ENCODE data around the gene NUDT16L1. TPM values are rescaled to one million over a fixed set of nuclear protein-coding genes. Genes with fewer than 3 reads are reported as not detected.

The NUDT16L1 gene
- total and polyA plus RNA-seq, 9 of the 15 experiments (the other 6 are each of a cell fraction or from before 2014, with no cell fraction given) = 1.4 to 37.6 (median 13.7) TPM

- TF ChIP-seq ZNF280B (CRISPR knock-in tag; IDR thresholded peaks at IDR 0.05) (no peak), RHOXF2B (CRISPR knock-in tag; conservative IDR thresholded peaks at IDR 0.05) (no peak), NR1H2 (CRISPR knock-in tag; IDR thresholded peaks at IDR 0.05) (no peak), EZH2 (IDR thresholded peaks at IDR 0.05; ENCODE audit: borderline replicate concordance, low read depth, low read length) (no peak), THAP12 (CRISPR knock-in tag; IDR thresholded peaks at IDR 0.05) (no peak), SP1 (CRISPR knock-in tag; IDR thresholded peaks at IDR 0.05) (no peak), ZNF347 (CRISPR knock-in tag; IDR thresholded peaks at IDR 0.05; ENCODE audit: low read depth) (no peak), SIN3A (IDR thresholded peaks at IDR 0.05; ENCODE audit: borderline replicate concordance in 2 of 2, control insufficient read depth in 1 of 2, low read depth in 2 of 2, low read length in 2 of 2) (peak in 1 of 2 experiments; percentile 86; a peak in 1 of 4 replicates), EWSR1 (IDR thresholded peaks at IDR 0.05; ENCODE audit: borderline replicate concordance, low read depth, partially characterized antibody) (no peak), POU5F1 (IDR thresholded peaks at IDR 0.05; ENCODE audit: borderline replicate concordance, low read depth, low read length, partially characterized antibody) (no peak)
- TF ChIP-seq, protein P1, sequence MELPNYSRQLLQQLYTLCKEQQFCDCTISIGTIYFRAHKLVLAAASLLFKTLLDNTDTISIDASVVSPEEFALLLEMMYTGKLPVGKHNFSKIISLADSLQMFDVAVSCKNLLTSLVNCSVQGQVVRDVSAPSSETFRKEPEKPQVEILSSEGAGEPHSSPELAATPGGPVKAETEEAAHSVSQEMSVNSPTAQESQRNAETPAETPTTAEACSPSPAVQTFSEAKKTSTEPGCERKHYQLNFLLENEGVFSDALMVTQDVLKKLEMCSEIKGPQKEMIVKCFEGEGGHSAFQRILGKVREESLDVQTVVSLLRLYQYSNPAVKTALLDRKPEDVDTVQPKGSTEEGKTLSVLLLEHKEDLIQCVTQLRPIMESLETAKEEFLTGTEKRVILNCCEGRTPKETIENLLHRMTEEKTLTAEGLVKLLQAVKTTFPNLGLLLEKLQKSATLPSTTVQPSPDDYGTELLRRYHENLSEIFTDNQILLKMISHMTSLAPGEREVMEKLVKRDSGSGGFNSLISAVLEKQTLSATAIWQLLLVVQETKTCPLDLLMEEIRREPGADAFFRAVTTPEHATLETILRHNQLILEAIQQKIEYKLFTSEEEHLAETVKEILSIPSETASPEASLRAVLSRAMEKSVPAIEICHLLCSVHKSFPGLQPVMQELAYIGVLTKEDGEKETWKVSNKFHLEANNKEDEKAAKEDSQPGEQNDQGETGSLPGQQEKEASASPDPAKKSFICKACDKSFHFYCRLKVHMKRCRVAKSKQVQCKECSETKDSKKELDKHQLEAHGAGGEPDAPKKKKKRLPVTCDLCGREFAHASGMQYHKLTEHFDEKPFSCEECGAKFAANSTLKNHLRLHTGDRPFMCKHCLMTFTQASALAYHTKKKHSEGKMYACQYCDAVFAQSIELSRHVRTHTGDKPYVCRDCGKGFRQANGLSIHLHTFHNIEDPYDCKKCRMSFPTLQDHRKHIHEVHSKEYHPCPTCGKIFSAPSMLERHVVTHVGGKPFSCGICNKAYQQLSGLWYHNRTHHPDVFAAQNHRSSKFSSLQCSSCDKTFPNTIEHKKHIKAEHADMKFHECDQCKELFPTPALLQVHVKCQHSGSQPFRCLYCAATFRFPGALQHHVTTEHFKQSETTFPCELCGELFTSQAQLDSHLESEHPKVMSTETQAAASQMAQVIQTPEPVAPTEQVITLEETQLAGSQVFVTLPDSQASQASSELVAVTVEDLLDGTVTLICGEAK (IDR thresholded peaks at IDR 0.05) = no peak
- TF ChIP-seq, protein P1 (CRISPR knock-in tag; IDR thresholded peaks at IDR 0.05) = no peak
Observed at GRCh38 chr16:4693956-4694641, 737 bp downstream of the NUDT16L1 start (continued).
